Left renal pelvis (tissue), 4 donors: ENCODE measurements around the gene PLXNA2. TPM values are rescaled to one million over a fixed set of nuclear protein-coding genes. Genes with fewer than 3 reads are reported as not detected.

Source experiments
- DNase-seq, 4 donors: peaks; one replicate each; pipeline ENCODE4 v3.0.0-alpha.2; 2013; ENCODE audit warnings: low read depth in 4 of 4, low spot score in 3 of 4
- polyA plus RNA-seq, 4 donors: library from polyadenylated mRNA; unstranded; fragments of 120-200 nt; gene quantifications; one replicate each; pipeline ENCODE4 v1.2.1, GENCODE V29; 2013; ENCODE audit not compliant: insufficient read length in 4 of 4

PLXNA2 gene
- polyA plus RNA-seq, 4 donors: 6.4 to 18.4 (median 13.7) TPM

DNA sequence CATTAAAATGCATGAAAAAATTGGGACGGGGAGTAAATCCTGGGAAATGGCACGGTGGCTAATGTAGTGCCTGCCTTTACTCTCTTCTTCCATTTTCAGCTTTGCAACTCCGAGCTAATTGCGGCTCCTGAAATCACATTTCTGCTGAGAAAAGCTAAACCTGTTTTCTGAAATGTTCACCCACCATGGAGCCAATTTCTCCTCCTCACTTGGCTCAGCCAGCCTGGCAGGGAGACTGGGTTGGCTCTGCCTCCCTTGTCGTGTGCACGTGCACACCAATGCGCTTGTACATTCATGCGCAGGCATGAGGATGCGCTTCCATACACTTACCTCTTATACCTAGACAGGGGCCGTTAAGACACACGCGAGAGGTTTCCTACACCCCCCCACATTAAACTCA lies 165.4 kb downstream of the PLXNA2 start:
- DNase-seq: no peak

GRCh38 chr1:208077232-208078075 lies 166.7 kb downstream of the PLXNA2 start:
- no peak for DNase-seq

DNA sequence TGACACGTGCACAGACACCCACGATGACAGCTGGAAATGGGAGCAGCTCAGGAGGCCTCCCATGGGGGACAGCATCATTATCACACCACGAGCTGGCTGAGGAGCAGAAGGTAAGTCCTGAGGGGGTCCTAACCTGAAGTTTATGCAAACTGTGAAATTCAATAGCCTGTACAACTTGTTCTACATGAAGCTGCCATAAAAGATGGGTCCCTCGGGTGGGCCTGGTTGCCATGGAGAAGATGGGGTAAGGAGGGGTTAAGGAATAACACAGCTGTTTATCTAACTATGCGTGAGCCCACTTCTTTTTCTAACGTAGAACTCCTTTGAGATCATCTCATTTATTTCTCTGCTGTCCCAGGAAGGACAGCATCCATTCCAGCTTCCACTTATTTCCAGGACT lies 169.8 kb downstream of the PLXNA2 start:
- DNase-seq: no peak

- DNase-seq: no peak
Measured at GRCh38 chr1:208071435-208072031, 172.7 kb downstream of the PLXNA2 start.

DNA sequence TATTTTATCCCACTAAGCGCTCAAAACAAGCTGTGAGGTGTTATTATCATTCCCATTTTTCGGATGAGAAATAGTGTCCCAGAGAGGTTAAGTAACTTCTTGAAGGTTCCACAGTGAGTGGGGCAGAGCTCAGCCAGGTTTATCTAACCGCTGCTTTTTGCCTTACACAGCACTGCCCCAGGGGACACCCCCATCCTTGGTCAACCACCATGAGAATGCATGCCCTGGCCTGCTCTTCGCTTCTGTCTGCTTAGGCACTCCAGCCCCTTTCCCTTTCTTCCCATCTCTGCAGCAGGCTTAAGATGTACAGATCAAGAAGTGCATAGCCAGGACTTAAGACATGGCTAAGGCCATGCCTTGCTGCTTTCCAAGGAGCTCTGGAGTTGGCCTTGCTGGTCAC lies 174.3 kb downstream of the PLXNA2 start:
- DNase-seq: no peak

- no peak for DNase-seq
Measured at GRCh38 chr1:208069317-208069716, 174.9 kb downstream of the PLXNA2 start.

GRCh38 chr1:208068908-208069307 lies 175.3 kb downstream of the PLXNA2 start:
- no peak for DNase-seq

DNA sequence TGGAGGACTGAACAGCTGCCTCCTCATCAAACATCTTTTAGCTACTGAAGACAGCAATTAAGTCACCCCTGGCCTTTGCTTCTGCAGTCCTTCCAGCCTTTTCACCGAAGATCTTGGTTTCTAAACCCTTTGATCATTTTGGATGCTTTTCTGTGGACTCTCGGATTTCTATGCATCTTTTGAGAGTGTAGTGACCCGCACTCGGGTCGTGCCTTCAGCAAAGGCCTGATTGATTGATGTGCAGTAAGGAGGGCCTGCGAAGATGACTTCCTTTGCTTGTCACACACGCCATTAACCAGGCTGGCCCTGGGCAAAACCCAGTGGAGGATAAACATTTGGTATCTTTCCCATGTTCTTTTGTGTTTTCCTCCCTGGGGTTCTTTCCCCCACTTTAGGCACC lies 175.8 kb downstream of the PLXNA2 start:
- no peak for DNase-seq

DNA sequence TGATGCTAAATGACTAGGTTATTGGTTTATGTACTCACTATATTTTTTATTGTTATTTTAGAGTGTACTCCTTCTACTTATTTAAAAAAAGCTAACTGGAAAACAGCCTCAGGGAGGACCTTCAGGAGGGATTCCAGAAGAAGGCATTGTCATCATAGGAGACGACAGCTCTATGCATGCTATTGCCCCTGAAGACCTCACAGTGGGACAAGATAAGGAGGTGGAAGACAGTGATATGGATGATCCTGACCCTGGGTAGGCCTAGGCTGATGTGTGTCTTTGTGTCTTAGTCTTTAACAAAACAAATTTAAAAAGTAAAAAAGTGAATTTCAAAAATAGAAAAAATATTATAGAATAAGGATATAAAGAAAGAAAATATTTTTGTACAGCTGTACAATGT lies 177.6 kb downstream of the PLXNA2 start:
- DNase-seq: no peak

DNA sequence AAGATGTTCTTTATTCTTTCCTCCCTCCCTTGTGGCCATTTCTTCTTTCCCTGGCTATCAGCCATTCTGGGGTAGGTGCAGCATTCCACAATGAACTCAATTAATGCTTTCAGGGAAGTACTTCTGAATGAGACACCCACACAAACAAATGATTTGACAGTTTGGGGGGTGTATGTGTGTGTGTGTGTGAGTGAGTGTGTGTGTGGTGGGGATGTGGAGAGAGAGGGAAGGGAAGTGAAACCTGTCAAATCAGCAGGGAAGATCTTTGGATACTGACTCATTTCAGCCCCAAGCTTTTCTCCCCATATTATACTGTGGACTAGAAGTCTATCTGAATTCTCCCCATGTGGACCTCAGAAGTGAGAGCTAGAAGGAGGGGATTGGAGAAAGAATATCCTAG lies 178.3 kb downstream of the PLXNA2 start:
- DNase-seq: no peak

DNA sequence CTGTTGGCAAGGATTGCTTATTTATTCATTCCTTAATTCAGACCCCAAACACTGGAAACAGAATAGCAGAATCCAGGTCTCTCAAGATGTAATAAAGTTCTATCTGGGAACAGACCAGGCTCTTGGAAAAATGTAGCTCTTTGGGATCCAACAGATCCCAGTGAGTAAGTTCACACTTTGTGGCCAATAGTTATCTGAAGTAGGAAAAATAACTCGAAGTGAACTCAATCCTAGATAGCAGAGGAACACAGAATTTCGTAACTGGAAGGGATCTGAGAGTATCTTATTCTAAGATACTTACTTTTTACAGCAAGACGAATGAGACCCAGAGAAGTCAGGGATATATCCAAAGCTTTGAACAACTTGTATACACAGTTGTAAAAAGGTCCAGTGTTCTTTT lies 182.6 kb downstream of the PLXNA2 start:
- no peak for DNase-seq

GRCh38 chr1:208061118-208061517 lies 183.1 kb downstream of the PLXNA2 start:
- DNase-seq: no peak

GRCh38 chr1:208060215-208060869 lies 183.8 kb downstream of the PLXNA2 start:
- no peak for DNase-seq

- DNase-seq: no peak
Measured at GRCh38 chr1:208059409-208060001, 184.7 kb downstream of the PLXNA2 start.

GRCh38 chr1:208058756-208059155 lies 185.4 kb downstream of the PLXNA2 start:
- no peak for DNase-seq

DNA sequence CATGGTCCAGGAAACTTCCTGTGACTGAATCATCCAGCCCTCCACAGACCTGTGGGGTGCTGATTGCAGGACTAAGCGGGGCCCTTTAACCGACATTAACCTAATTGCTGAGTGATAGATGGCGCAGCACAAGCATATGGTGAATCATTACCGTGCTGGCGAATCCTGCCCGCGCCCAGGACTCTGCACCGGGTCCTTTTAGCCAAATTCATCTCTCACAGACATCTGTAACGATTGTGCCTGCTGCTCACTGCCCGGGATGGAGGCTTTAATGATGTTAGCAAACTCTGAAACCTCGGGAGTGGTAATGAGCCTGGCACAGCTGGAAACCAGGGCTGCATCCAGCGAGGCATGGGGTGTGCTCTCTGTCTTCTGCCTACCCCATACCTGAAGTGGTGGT lies 185.9 kb downstream of the PLXNA2 start:
- no peak for DNase-seq

GRCh38 chr1:208057056-208057455 lies 187.1 kb downstream of the PLXNA2 start:
- DNase-seq: no peak

- no peak for DNase-seq
Measured at GRCh38 chr1:208055535-208055934, 188.6 kb downstream of the PLXNA2 start.

GRCh38 chr1:208054911-208055379 lies 189.2 kb downstream of the PLXNA2 start:
- DNase-seq: no peak

GRCh38 chr1:208054485-208054884 lies 189.7 kb downstream of the PLXNA2 start:
- DNase-seq: no peak

GRCh38 chr1:208053661-208054060 lies 190.5 kb downstream of the PLXNA2 start:
- no peak for DNase-seq
